Neural progenitor cell (in vitro differentiated cells): ENCODE data around the gene CDH23.

Source experiments
- EZH2 ChIP-seq: fragments of 200-600 bp; sonication (generic); IDR thresholded peaks from 2 replicates; pipeline ENCODE4 v1.6.1; 2017; ENCODE audit warnings: antibody characterized with exemption, mild to moderate bottlenecking, moderate library complexity
- TF ChIP-seq, protein P1 (sequence below): fragments of 200-600 bp; sonication (generic); IDR thresholded peaks from 2 replicates; pipeline ENCODE4 v1.5.1; 2017; ENCODE audit warnings: antibody characterized with exemption, mild to moderate bottlenecking

DNA sequence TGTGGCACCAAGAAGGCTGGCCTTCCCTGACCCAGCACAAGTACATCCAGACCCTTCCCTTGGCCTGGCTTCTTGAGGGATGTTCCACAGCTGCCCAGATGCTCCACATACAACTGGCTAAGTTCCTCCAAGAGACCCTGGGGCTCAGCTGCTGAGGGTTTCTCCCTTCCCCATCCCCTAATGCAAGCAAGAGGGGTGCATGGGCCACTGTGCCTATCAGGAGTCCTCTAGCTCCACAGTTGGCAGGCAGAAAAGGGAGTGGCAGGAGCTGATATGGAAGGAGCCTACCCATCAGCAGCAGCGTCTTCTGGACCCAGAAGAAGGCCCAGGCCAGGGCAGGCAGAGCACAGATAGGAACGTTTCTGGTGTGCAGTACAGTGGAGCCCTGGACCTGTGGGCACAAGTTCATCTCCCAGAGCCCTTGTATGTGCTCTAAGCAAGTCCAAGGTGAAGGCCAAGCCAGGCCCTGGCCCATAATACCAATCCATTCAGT is 350.4 kb downstream of the CDH23 start:
- no peak for TF ChIP-seq EZH2
- TF ChIP-seq, protein P1, sequence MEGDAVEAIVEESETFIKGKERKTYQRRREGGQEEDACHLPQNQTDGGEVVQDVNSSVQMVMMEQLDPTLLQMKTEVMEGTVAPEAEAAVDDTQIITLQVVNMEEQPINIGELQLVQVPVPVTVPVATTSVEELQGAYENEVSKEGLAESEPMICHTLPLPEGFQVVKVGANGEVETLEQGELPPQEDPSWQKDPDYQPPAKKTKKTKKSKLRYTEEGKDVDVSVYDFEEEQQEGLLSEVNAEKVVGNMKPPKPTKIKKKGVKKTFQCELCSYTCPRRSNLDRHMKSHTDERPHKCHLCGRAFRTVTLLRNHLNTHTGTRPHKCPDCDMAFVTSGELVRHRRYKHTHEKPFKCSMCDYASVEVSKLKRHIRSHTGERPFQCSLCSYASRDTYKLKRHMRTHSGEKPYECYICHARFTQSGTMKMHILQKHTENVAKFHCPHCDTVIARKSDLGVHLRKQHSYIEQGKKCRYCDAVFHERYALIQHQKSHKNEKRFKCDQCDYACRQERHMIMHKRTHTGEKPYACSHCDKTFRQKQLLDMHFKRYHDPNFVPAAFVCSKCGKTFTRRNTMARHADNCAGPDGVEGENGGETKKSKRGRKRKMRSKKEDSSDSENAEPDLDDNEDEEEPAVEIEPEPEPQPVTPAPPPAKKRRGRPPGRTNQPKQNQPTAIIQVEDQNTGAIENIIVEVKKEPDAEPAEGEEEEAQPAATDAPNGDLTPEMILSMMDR = no peak
